ENCODE results near the gene TRIM38. TPM values are rescaled to one million over a fixed set of nuclear protein-coding genes. Genes with fewer than 3 reads are reported as not detected.

The TRIM38 gene
- total and polyA plus RNA-seq, 2 of the 13 experiments (the other 11 are each of a cell fraction or from before 2014, with no cell fraction given), result 2.5 to 3.1 TPM

- TF ChIP-seq, protein P1, sequence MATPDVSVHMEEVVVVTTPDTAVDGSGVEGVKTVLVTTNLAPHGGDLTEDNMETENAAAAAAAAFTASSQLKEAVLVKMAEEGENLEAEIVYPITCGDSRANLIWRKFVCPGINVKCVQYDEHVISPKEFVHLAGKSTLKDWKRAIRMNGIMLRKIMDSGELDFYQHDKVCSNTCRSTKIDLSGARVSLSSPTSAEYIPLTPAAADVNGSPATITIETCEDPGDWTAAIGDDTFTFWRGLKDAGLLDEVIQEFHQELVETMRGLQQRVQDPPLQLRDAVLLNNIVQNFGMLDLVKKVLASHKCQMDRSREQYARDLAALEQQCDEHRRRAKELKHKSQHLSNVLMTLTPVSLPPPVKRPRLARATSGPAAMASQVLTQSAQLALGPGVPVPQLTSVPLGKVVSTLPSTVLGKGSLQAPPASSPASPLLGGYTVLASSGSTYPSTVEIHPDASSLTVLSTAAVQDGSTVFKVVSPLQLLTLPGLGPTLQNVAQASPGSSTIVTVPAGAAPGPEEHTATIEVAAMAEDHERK (CRISPR knock-in tag; IDR thresholded peaks at IDR 0.05; ENCODE audit: low read depth), result peak; percentile 17; the same call in 1 of the 2 replicates
- TF ChIP-seq, protein P2, sequence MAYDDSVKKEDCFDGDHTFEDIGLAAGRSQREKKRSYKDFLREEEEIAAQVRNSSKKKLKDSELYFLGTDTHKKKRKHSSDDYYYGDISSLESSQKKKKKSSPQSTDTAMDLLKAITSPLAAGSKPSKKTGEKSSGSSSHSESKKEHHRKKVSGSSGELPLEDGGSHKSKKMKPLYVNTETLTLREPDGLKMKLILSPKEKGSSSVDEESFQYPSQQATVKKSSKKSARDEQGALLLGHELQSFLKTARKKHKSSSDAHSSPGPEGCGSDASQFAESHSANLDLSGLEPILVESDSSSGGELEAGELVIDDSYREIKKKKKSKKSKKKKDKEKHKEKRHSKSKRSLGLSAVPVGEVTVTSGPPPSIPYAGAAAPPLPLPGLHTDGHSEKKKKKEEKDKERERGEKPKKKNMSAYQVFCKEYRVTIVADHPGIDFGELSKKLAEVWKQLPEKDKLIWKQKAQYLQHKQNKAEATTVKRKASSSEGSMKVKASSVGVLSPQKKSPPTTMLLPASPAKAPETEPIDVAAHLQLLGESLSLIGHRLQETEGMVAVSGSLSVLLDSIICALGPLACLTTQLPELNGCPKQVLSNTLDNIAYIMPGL (CRISPR knock-in tag; IDR thresholded peaks at IDR 0.05; ENCODE audit: borderline replicate concordance in 1 of 2, low read depth in 1 of 2), result no peak
- TF ChIP-seq CHD2 (IDR thresholded peaks at IDR 0.05; ENCODE audit: low read depth, low read length), result peak; percentile 82
- TF ChIP-seq SMC3 (IDR thresholded peaks at IDR 0.05; ENCODE audit: low read length), result no peak
- TF ChIP-seq HIVEP1 (CRISPR knock-in tag; IDR thresholded peaks at IDR 0.05), result peak; percentile 82
- no peak for TF ChIP-seq ZNF296 (CRISPR knock-in tag; conservative IDR thresholded peaks at IDR 0.05)
- no peak for TF ChIP-seq ZSCAN20 (CRISPR knock-in tag; IDR thresholded peaks at IDR 0.05; ENCODE audit: borderline replicate concordance)
- no peak; the same call in 1 of the 2 replicates for TF ChIP-seq SIX4 (CRISPR knock-in tag; IDR thresholded peaks at IDR 0.05)
- no peak for TF ChIP-seq ZNF282 (IDR thresholded peaks at IDR 0.05; ENCODE audit: partially characterized antibody)
- no peak for TF ChIP-seq HNRNPH1 (optimal IDR thresholded peaks at IDR 0.05; ENCODE audit: low read depth, low read length)
- TF ChIP-seq, protein P3, sequence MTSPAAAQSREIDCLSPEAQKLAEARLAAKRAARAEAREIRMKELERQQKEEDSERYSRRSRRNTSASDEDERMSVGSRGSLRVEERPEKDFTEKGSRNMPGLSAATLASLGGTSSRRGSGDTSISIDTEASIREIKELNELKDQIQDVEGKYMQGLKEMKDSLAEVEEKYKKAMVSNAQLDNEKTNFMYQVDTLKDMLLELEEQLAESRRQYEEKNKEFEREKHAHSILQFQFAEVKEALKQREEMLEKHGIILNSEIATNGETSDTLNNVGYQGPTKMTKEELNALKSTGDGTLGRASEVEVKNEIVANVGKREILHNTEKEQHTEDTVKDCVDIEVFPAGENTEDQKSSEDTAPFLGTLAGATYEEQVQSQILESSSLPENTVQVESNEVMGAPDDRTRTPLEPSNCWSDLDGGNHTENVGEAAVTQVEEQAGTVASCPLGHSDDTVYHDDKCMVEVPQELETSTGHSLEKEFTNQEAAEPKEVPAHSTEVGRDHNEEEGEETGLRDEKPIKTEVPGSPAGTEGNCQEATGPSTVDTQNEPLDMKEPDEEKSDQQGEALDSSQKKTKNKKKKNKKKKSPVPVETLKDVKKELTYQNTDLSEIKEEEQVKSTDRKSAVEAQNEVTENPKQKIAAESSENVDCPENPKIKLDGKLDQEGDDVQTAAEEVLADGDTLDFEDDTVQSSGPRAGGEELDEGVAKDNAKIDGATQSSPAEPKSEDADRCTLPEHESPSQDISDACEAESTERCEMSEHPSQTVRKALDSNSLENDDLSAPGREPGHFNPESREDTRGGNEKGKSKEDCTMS (CRISPR knock-in tag; conservative IDR thresholded peaks at IDR 0.05), result no peak
- TF ChIP-seq BRCA1 (CRISPR knock-in tag; IDR thresholded peaks at IDR 0.05), result no peak
- no peak for TF ChIP-seq ATF5 (CRISPR knock-in tag; IDR thresholded peaks at IDR 0.05; ENCODE audit: low read depth)
- no peak for TF ChIP-seq ZNF670 (CRISPR knock-in tag; IDR thresholded peaks at IDR 0.05; ENCODE audit: borderline replicate concordance)
- 0 out of 2 replicates have a peak, but pooled peaks have one; percentile 38 for TF ChIP-seq ELF3 (CRISPR knock-in tag; IDR thresholded peaks at IDR 0.05)
- no peak for TF ChIP-seq KLF6 (CRISPR knock-in tag; IDR thresholded peaks at IDR 0.05)
- TF ChIP-seq KMT2A (CRISPR knock-in tag; IDR thresholded peaks at IDR 0.05), result no peak
- 0 out of 2 replicates have a peak, but pooled peaks have one; percentile 22 for TF ChIP-seq ZNF441 (CRISPR knock-in tag; IDR thresholded peaks at IDR 0.05; ENCODE audit: borderline replicate concordance)
- 0 out of 2 replicates have a peak, but pooled peaks have one; percentile 12 for TF ChIP-seq NCOR1 (IDR thresholded peaks at IDR 0.05; ENCODE audit: borderline replicate concordance, low read length)
- TF ChIP-seq ZNF781 (CRISPR knock-in tag; IDR thresholded peaks at IDR 0.05; ENCODE audit: borderline replicate concordance, not compliant biosample characterization), result peak; percentile 67
- TF ChIP-seq ZNF33B (CRISPR knock-in tag; IDR thresholded peaks at IDR 0.05), result peak; percentile 77; the same call in 1 of the 2 replicates
- no peak for TF ChIP-seq ZNF577 (CRISPR knock-in tag; IDR thresholded peaks at IDR 0.05; ENCODE audit: borderline replicate concordance, low read depth)
- no peak for TF ChIP-seq TEF (CRISPR knock-in tag; IDR thresholded peaks at IDR 0.05)
- TF ChIP-seq NBN (conservative IDR thresholded peaks at IDR 0.05), result no peak
Measured at GRCh38 chr6:25991785-25992412, 29.3 kb downstream of the TRIM38 start (continued).
